Ovary (tissue), 9 donors: ENCODE results near the gene SEMA6B. TPM values are rescaled to one million over a fixed set of nuclear protein-coding genes. Genes with fewer than 3 reads are reported as not detected.

ENCODE experiments used
- DNase-seq, 5 donors: peaks; one replicate each; pipeline ENCODE4 v3.0.0-alpha.2; 2019 to 2020
- H3K27ac ChIP-seq, 2 donors: fragments of 200-600 bp; one replicate each; pipeline versions ENCODE4 v1.5.1 to v1.8.0; 2019 to 2022
- H3K27me3 ChIP-seq: fragments of 200-600 bp; one replicate; pipeline ENCODE4 v1.8.0; 2022
- H3K36me3 ChIP-seq: fragments of 200-600 bp; sonication (generic); one replicate; pipeline ENCODE4 v1.5.1; 2019
- H3K4me1 ChIP-seq: one replicate; pipeline ENCODE4 v1.8.1; 2013; ENCODE audit warnings: mild to moderate bottlenecking, moderate library complexity; ENCODE audit not compliant: insufficient read depth
- H3K4me3 ChIP-seq: fragments of 200-600 bp; sonication (generic); one replicate; pipeline ENCODE4 v1.5.1; 2017
- H3K9me3 ChIP-seq, 2 donors: fragments of 200-600 bp in 1 of 2; sonication (generic) in 1 of 2; one replicate each; pipeline versions ENCODE4 v1.5.1 to v1.8.1; 2013 to 2019; ENCODE audit warnings: mild to moderate bottlenecking in 1 of 2, moderate library complexity in 1 of 2
- CTCF ChIP-seq, 3 donors: fragments of 450-650 bp in 2 of 3; fragments of 200-600 bp in 1 of 3; IDR thresholded peaks; one replicate each; pipeline versions ENCODE4 v1.5.1 to v1.8.0; 2016 to 2022; ENCODE audit warnings: antibody characterized with exemption in 3 of 3, mild to moderate bottlenecking in 1 of 3
- EP300 ChIP-seq: sonication (generic); formaldehyde crosslinking; IDR thresholded peaks from one replicate; pipeline ENCODE4 v1.6.1; 2017; ENCODE audit warnings: antibody characterized with exemption
- POLR2A ChIP-seq: fragments of 450-650 bp; IDR thresholded peaks from one replicate; pipeline ENCODE4 v1.6.1; 2017; ENCODE audit warnings: antibody characterized with exemption, mild to moderate bottlenecking, moderate library complexity
- WGBS, 3 donors: extraction: QIAGEN DNeasy Blood & Tissue Kit in 1 of 3; methylation state at CpG; one replicate each; pipeline versions ENCODE4 v1.1.5 to v1.1.7; 2013 to 2017; 5-methylcytosine and 5-hydroxymethylcytosine counted together
- intact Hi-C, 4 donors: fragments of 100-400 bp; cut with DNase I; formaldehyde crosslinking; loops; one replicate each; pipeline versions ENCODE4 v1.11.0 to v1.15.1; 2022 to 2023
- polyA plus RNA-seq, 2 donors: library from polyadenylated mRNA; stranded (reverse); fragments of 200-250 nt in 1 of 2; fragments of 350-450 nt in 1 of 2; fragmentation: Illumina TruSeq in 1 of 2; extraction: RNeasy Lipid Tissue Mini Kit (QIAGEN cat#74804) in 1 of 2; gene quantifications; one replicate each; pipeline ENCODE4 v1.2.3, GENCODE V29; 2013 to 2014
- total RNA-seq, 7 donors: library from RNA; depleted of rRNA in 2 of 7; stranded (reverse); fragments of >200 nt in 2 of 7; fragmentation: NEBNext Ultra II Directional in 3 of 7; extraction: Animal tissue kit (Norgen Biotek cat#: 25700) in 3 of 7; gene quantifications; one replicate each; pipeline versions ENCODE4 v1.1.0 to v1.2.4, GENCODE V29; 2016 to 2023
- donor health status: DM: no; HTN: no; CAD: no; lungs with moderate emphysema.
- donor health status: DM: no; HTN: no; CAD: no.
- donor health status: Bipolar disorder and iron deficiency.
- donor health status: DM: yes; HTN: yes; CAD: no.
- donor health status: DM: no; HTN: no; CAD: no.
- donor health status: DM: yes; HTN: yes; CAD: no.

The SEMA6B gene
- total and polyA plus RNA-seq, 9 donors: 0.77 to 9.7 (median 5.5) TPM

GRCh38 chr19:4497770-4498389, 61.6 kb downstream of the SEMA6B start:
- Histone ChIP-seq H3K4me1 (no peaks in the 10 kb centered on the region), H3K9me3 (no peaks in the 10 kb centered on the region), H3K27ac (no peak overlapping the region), H3K4me3 (no peak overlapping the region), H3K36me3 (no peaks in the 10 kb centered on the region), H3K27me3 (no peaks in the 10 kb centered on the region)
- intact Hi-C loops: no loop called here
- 88 to 94% (median 91%) methylated on average over 21 to 25 of the region's 25 CpGs for WGBS, 3 donors
- TF ChIP-seq POLR2A: no peak
- TF ChIP-seq EP300: no peak
- no peak for TF ChIP-seq CTCF (IDR thresholded peaks at IDR 0.05)
- no peak for DNase-seq

- TF ChIP-seq EP300 (no peak), CTCF (IDR thresholded peaks at IDR 0.05) (no peak), POLR2A (no peak)
- H3K36me3 ChIP-seq: no peaks in the 10 kb centered on the region
- WGBS, 3 donors: 77 to 84% (median 78%) methylated on average over 18 of the region's 18 CpGs
- H3K27me3 ChIP-seq: no peaks in the 10 kb centered on the region
- no peak overlapping the region for H3K4me3 ChIP-seq
- no peaks in the 10 kb centered on the region for H3K4me1 ChIP-seq
- H3K27ac ChIP-seq: no peak overlapping the region
- no peaks in the 10 kb centered on the region for H3K9me3 ChIP-seq
- no peak for DNase-seq
- intact Hi-C loops: no loop called here
These were observed 63.2 kb downstream of the SEMA6B start for GRCh38 chr19:4496304-4496703.

- 89 to 92% (median 92%) methylated on average over 12 of the region's 12 CpGs for WGBS, 3 donors
- intact Hi-C loops: no loop called here
- Histone ChIP-seq H3K4me3 (no peak overlapping the region), H3K4me1 (no peaks in the 10 kb centered on the region), H3K36me3 (no peaks in the 10 kb centered on the region), H3K9me3 (no peaks in the 10 kb centered on the region), H3K27me3 (no peaks in the 10 kb centered on the region), H3K27ac (no peak overlapping the region)
- no peak for TF ChIP-seq EP300
- no peak for DNase-seq
These were observed 64.0 kb downstream of the SEMA6B start for GRCh38 chr19:4495471-4495870.

GRCh38 chr19:4494691-4495064, 64.8 kb downstream of the SEMA6B start:
- Histone ChIP-seq H3K27me3 (no peaks in the 10 kb centered on the region), H3K36me3 (no peaks in the 10 kb centered on the region), H3K4me1 (no peaks in the 10 kb centered on the region), H3K4me3 (no peak overlapping the region), H3K9me3 (no peaks in the 10 kb centered on the region), H3K27ac (no peak overlapping the region)
- WGBS, 3 donors: 91 to 95% (median 91%) methylated on average over 8 of the region's 8 CpGs
- intact Hi-C loops: no loop called here
- no peak for TF ChIP-seq EP300
- no peak for TF ChIP-seq POLR2A
- no peak for TF ChIP-seq CTCF (IDR thresholded peaks at IDR 0.05)
- DNase-seq: no peak

GRCh38 chr19:4493929-4494690, 65.4 kb downstream of the SEMA6B start:
- no peak overlapping the region for H3K4me3 ChIP-seq
- TF ChIP-seq EP300 (no peak), POLR2A (no peak), CTCF (IDR thresholded peaks at IDR 0.05) (no peak)
- no peak for DNase-seq
- no peaks in the 10 kb centered on the region for H3K27me3 ChIP-seq
- H3K27ac ChIP-seq: no peak overlapping the region
- WGBS, 3 donors: 93 to 94% (median 93%) methylated on average over 60 to 61 of the region's 61 CpGs
- intact Hi-C loops: no loop called here
- H3K36me3 ChIP-seq: no peaks in the 10 kb centered on the region
- H3K9me3 ChIP-seq: no peaks in the 10 kb centered on the region
- no peaks in the 10 kb centered on the region for H3K4me1 ChIP-seq
